HEK293 (cell line): ENCODE results near the gene PEX10.

ENCODE experiments used
- CTCF ChIA-PET: fragments of 350-600 bp; formaldehyde crosslinking; extraction: SDS; loops from one replicate; lab custom pipeline; 2021; ENCODE audit warnings: antibody characterized with exemption; lab: Yijun Ruan, JAX
- POLR2A ChIA-PET: fragments of 300-600 bp; formaldehyde crosslinking; extraction: SDS; loops from one replicate; lab custom pipeline; 2020; ENCODE audit warnings: antibody characterized with exemption, inconsistent platforms; lab: Yijun Ruan, JAX
- H3K27ac ChIP-seq: fragments of 200-500 bp; sonication (Bioruptor generic); 2 replicates; pipeline ENCODE4 v1.5.1; 2014; ENCODE audit warnings: low read depth, low read length, control low read depth, inconsistent platforms; ENCODE audit errors: extremely low read depth
- H3K36me3 ChIP-seq, 2 experiments: fragments of 200-500 bp in 1 of 2; sonication (Bioruptor generic) in 1 of 2; 1 replicate in 1 of 2; 2 replicates in 1 of 2; pipeline ENCODE4 v1.5.1; 2014 to 2017; ENCODE audit warnings: inconsistent platforms in 2 of 2, low read length in 2 of 2; ENCODE audit not compliant: control insufficient read depth in 2 of 2, insufficient read depth in 1 of 2
- H3K4me1 ChIP-seq: fragments of 200-500 bp; sonication (Bioruptor generic); 2 replicates; pipeline ENCODE4 v1.5.1; 2014; ENCODE audit warnings: mild to moderate bottlenecking, low read length, inconsistent platforms; ENCODE audit not compliant: control insufficient read depth, insufficient read depth
- H3K4me3 ChIP-seq: 2 replicates; pipeline ENCODE4 v1.5.1; 2011; ENCODE audit warnings: low read depth, mild to moderate bottlenecking, control low read depth, low read length, moderate library complexity
- H3K9me3 ChIP-seq: fragments of 200-500 bp; sonication (Bioruptor generic); 2 replicates; pipeline ENCODE4 v1.5.1; 2014; ENCODE audit warnings: low read depth, low read length, inconsistent platforms; ENCODE audit not compliant: control insufficient read depth, insufficient read depth
- EGR2 ChIP-seq: fragments of 450-650 bp; formaldehyde crosslinking; IDR thresholded peaks from 2 replicates; pipeline ENCODE4 v1.5.1; 2016; ENCODE audit warnings: low read depth, missing biosample characterization, missing genetic modification characterization
- HIC1 ChIP-seq: fragments of 450-650 bp; formaldehyde crosslinking; IDR thresholded peaks from 2 replicates; pipeline ENCODE4 v1.5.1; 2016; ENCODE audit warnings: missing biosample characterization, missing genetic modification characterization
- HOXD13 ChIP-seq: sonication (generic); formaldehyde crosslinking; IDR thresholded peaks from 2 replicates; pipeline ENCODE4 v1.8.0; 2022; ENCODE audit warnings: missing genetic modification reagents, borderline replicate concordance
- KLF1 ChIP-seq: fragments of 450-650 bp; formaldehyde crosslinking; IDR thresholded peaks from 2 replicates; pipeline ENCODE4 v1.5.1; 2016; ENCODE audit warnings: missing biosample characterization, missing genetic modification characterization
- ZBTB48 ChIP-seq: fragments of 450-650 bp; formaldehyde crosslinking; IDR thresholded peaks from 2 replicates; pipeline ENCODE4 v1.5.1; 2016; ENCODE audit warnings: missing biosample characterization, missing genetic modification characterization
- ZFHX2 ChIP-seq: fragments of 450-650 bp; formaldehyde crosslinking; conservative IDR thresholded peaks from 2 replicates; pipeline ENCODE4 v1.5.1; 2016; ENCODE audit warnings: missing biosample characterization, missing genetic modification characterization
- ZNF19 ChIP-seq: fragments of 450-650 bp; formaldehyde crosslinking; IDR thresholded peaks from 2 replicates; pipeline ENCODE4; 2016; ENCODE audit warnings: missing biosample characterization, missing genetic modification characterization, low read depth
- ZNF302 ChIP-seq: fragments of 450-650 bp; formaldehyde crosslinking; IDR thresholded peaks from 2 replicates; pipeline ENCODE4 v1.5.1; 2016; ENCODE audit warnings: missing biosample characterization, missing genetic modification characterization, low read depth
- ZNF311 ChIP-seq: fragments of 450-650 bp; formaldehyde crosslinking; IDR thresholded peaks from 2 replicates; pipeline ENCODE4 v1.5.1; 2017; ENCODE audit warnings: missing biosample characterization, missing genetic modification characterization, borderline replicate concordance
- ZNF677 ChIP-seq: fragments of 450-650 bp; IDR thresholded peaks from 2 replicates; pipeline ENCODE4 v1.5.0; 2018; ENCODE audit warnings: missing biosample characterization, mild to moderate bottlenecking, missing genetic modification characterization, moderate library complexity
- TF ChIP-seq, protein P1 (sequence below): fragments of 450-650 bp; formaldehyde crosslinking; IDR thresholded peaks from 2 replicates; pipeline ENCODE4 v1.5.1; 2016; ENCODE audit warnings: missing biosample characterization, missing genetic modification characterization, borderline replicate concordance
- TF ChIP-seq, protein P2 (sequence below): fragments of 450-650 bp; formaldehyde crosslinking; optimal IDR thresholded peaks from 2 replicates; pipeline ENCODE3; 2016; ENCODE audit warnings: missing biosample characterization, mild to moderate bottlenecking, missing genetic modification characterization
- TF ChIP-seq, protein P3 (sequence below): fragments of 450-650 bp; formaldehyde crosslinking; conservative IDR thresholded peaks from 2 replicates; pipeline ENCODE4 v1.5.1; 2016; ENCODE audit warnings: low read depth, missing biosample characterization, missing genetic modification characterization
- TF ChIP-seq, protein P4 (sequence below): fragments of 450-650 bp; formaldehyde crosslinking; IDR thresholded peaks from 2 replicates; pipeline ENCODE4 v1.5.1; 2016; ENCODE audit warnings: missing biosample characterization, missing genetic modification characterization

PEX10 gene

GRCh38 chr1:2445823-2446215, 33.5 kb upstream of the PEX10 start:
- no peak for TF ChIP-seq ZNF19 (tag by site-specific recombination)
- H3K9me3 ChIP-seq: no peaks in the 10 kb centered on the region
- POLR2A ChIA-PET: no interaction called here
- no peak overlapping the region for H3K27ac ChIP-seq
- H3K36me3 ChIP-seq: no peaks in the 10 kb centered on the region
- H3K4me3 ChIP-seq: no peak overlapping the region
- H3K4me1 ChIP-seq: no peaks in the 10 kb centered on the region
- CTCF ChIA-PET: interaction anchor here (0.6 to 1.2 kb wide), 3 partner anchors 31 to 173 kb away, joined by 3 to 5 read pairs (median 3); no protein-coding TSS in a partner anchor

GRCh38 chr1:2445162-2445822, 32.9 kb upstream of the PEX10 start:
- no peaks in the 10 kb centered on the region for H3K9me3 ChIP-seq
- no peaks in the 10 kb centered on the region for H3K4me1 ChIP-seq
- H3K27ac ChIP-seq: no peak overlapping the region
- no peak overlapping the region for H3K4me3 ChIP-seq
- no peaks in the 10 kb centered on the region for H3K36me3 ChIP-seq
- CTCF ChIA-PET: interaction anchor here (1.2 kb wide), 1 partner anchor 31 kb away, joined by 3 read pairs; no protein-coding TSS in a partner anchor
- POLR2A ChIA-PET: no interaction called here
- TF ChIP-seq, protein P1, sequence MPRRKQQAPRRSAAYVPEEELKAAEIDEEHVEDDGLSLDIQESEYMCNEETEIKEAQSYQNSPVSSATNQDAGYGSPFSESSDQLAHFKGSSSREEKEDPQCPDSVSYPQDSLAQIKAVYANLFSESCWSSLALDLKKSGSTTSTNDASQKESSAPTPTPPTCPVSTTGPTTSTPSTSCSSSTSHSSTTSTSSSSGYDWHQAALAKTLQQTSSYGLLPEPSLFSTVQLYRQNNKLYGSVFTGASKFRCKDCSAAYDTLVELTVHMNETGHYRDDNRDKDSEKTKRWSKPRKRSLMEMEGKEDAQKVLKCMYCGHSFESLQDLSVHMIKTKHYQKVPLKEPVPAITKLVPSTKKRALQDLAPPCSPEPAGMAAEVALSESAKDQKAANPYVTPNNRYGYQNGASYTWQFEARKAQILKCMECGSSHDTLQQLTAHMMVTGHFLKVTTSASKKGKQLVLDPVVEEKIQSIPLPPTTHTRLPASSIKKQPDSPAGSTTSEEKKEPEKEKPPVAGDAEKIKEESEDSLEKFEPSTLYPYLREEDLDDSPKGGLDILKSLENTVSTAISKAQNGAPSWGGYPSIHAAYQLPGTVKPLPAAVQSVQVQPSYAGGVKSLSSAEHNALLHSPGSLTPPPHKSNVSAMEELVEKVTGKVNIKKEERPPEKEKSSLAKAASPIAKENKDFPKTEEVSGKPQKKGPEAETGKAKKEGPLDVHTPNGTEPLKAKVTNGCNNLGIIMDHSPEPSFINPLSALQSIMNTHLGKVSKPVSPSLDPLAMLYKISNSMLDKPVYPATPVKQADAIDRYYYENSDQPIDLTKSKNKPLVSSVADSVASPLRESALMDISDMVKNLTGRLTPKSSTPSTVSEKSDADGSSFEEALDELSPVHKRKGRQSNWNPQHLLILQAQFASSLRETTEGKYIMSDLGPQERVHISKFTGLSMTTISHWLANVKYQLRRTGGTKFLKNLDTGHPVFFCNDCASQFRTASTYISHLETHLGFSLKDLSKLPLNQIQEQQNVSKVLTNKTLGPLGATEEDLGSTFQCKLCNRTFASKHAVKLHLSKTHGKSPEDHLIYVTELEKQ (tag by site-specific recombination): no peak
- TF ChIP-seq HOXD13 (CRISPR knock-in tag) (no peak), ZNF302 (no peak), ZNF677 (no peak), ZNF19 (tag by site-specific recombination) (no peak)

GRCh38 chr1:2444138-2444591, 31.8 kb upstream of the PEX10 start:
- Histone ChIP-seq H3K4me1 (no peaks in the 10 kb centered on the region), H3K36me3 (no peaks in the 10 kb centered on the region), H3K27ac (no peak overlapping the region), H3K4me3 (no peak overlapping the region), H3K9me3 (no peaks in the 10 kb centered on the region)
- ChIA-PET POLR2A (no interaction called here), CTCF (interaction anchor here (1.0 kb wide), 1 partner anchor 90 kb away, joined by 3 read pairs; no protein-coding TSS in a partner anchor)
- TF ChIP-seq, protein P2, sequence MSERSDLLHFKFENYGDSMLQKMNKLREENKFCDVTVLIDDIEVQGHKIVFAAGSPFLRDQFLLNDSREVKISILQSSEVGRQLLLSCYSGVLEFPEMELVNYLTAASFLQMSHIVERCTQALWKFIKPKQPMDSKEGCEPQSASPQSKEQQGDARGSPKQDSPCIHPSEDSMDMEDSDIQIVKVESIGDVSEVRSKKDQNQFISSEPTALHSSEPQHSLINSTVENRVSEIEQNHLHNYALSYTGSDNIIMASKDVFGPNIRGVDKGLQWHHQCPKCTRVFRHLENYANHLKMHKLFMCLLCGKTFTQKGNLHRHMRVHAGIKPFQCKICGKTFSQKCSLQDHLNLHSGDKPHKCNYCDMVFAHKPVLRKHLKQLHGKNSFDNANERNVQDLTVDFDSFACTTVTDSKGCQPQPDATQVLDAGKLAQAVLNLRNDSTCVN: peak; percentile 14
- TF ChIP-seq ZNF311 (tag by site-specific recombination): no peak
- TF ChIP-seq ZBTB48 (tag by site-specific recombination): 0 out of 2 replicates have a peak, but pooled peaks have one; percentile 18
- TF ChIP-seq EGR2 (tag by site-specific recombination): peak; percentile 29; the same call in 1 of the 2 replicates
- TF ChIP-seq, protein P3, sequence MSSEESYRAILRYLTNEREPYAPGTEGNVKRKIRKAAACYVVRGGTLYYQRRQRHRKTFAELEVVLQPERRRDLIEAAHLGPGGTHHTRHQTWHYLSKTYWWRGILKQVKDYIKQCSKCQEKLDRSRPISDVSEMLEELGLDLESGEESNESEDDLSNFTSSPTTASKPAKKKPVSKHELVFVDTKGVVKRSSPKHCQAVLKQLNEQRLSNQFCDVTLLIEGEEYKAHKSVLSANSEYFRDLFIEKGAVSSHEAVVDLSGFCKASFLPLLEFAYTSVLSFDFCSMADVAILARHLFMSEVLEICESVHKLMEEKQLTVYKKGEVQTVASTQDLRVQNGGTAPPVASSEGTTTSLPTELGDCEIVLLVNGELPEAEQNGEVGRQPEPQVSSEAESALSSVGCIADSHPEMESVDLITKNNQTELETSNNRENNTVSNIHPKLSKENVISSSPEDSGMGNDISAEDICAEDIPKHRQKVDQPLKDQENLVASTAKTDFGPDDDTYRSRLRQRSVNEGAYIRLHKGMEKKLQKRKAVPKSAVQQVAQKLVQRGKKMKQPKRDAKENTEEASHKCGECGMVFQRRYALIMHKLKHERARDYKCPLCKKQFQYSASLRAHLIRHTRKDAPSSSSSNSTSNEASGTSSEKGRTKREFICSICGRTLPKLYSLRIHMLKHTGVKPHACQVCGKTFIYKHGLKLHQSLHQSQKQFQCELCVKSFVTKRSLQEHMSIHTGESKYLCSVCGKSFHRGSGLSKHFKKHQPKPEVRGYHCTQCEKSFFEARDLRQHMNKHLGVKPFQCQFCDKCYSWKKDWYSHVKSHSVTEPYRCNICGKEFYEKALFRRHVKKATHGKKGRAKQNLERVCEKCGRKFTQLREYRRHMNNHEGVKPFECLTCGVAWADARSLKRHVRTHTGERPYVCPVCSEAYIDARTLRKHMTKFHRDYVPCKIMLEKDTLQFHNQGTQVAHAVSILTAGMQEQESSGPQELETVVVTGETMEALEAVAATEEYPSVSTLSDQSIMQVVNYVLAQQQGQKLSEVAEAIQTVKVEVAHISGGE (tag by site-specific recombination): no peak
- peak; percentile 4; the same call in 1 of the 2 replicates for TF ChIP-seq ZFHX2 (tag by site-specific recombination)
- peak; percentile 42; the same call in 1 of the 2 replicates for TF ChIP-seq HIC1
- peak; percentile 40 for TF ChIP-seq KLF1 (tag by site-specific recombination)
- TF ChIP-seq, protein P4, sequence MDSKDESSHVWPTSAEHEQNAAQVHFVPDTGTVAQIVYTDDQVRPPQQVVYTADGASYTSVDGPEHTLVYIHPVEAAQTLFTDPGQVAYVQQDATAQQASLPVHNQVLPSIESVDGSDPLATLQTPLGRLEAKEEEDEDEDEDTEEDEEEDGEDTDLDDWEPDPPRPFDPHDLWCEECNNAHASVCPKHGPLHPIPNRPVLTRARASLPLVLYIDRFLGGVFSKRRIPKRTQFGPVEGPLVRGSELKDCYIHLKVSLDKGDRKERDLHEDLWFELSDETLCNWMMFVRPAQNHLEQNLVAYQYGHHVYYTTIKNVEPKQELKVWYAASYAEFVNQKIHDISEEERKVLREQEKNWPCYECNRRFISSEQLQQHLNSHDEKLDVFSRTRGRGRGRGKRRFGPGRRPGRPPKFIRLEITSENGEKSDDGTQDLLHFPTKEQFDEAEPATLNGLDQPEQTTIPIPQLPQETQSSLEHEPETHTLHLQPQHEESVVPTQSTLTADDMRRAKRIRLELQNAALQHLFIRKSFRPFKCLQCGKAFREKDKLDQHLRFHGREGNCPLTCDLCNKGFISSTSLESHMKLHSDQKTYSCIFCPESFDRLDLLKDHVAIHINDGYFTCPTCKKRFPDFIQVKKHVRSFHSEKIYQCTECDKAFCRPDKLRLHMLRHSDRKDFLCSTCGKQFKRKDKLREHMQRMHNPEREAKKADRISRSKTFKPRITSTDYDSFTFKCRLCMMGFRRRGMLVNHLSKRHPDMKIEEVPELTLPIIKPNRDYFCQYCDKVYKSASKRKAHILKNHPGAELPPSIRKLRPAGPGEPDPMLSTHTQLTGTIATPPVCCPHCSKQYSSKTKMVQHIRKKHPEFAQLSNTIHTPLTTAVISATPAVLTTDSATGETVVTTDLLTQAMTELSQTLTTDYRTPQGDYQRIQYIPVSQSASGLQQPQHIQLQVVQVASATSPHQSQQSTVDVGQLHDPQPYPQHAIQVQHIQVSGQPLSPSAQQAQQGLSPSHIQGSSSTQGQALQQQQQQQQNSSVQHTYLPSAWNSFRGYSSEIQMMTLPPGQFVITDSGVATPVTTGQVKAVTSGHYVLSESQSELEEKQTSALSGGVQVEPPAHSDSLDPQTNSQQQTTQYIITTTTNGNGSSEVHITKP: no peak
